GM23338 (cell line): ENCODE data around the gene CPLX1. TPM values are rescaled to one million over a fixed set of nuclear protein-coding genes. Genes with fewer than 3 reads are reported as not detected.

Experiments used
- ATAC-seq: fragments of 200-7000 bp; cut with Tn5 transposase; 3 replicates; pipeline ENCODE4 v1.9.1; 2020
- DNase-seq: peaks from one replicate; pipeline ENCODE4 v3.0.0-alpha.2; 2015; ENCODE audit warnings: low spot score
- H2AFZ ChIP-seq: fragments of 200-600 bp; sonication (generic); 2 replicates; pipeline ENCODE4 v1.8.0; 2016; ENCODE audit warnings: antibody characterized with exemption, mild to moderate bottlenecking, moderate library complexity
- H3F3A ChIP-seq: fragments of 200-600 bp; sonication (generic); replicated peaks from 2 replicates; pipeline ENCODE4 v1.8.0; 2017; ENCODE audit warnings: antibody characterized with exemption, mixed run types, low read depth
- H3K27ac ChIP-seq: fragments of 200-600 bp; sonication (generic); 2 replicates; pipeline ENCODE4 v1.6.1; 2016; ENCODE audit warnings: low read depth
- H3K27me3 ChIP-seq: fragments of 200-600 bp; sonication (generic); 2 replicates; pipeline ENCODE4 v1.8.0; 2016; ENCODE audit warnings: mild to moderate bottlenecking, mixed run types, moderate library complexity; ENCODE audit not compliant: insufficient read depth
- H3K36me3 ChIP-seq: fragments of 200-600 bp; sonication (generic); 2 replicates; pipeline ENCODE4 v1.8.0; 2016; ENCODE audit warnings: mild to moderate bottlenecking; ENCODE audit not compliant: insufficient read depth
- H3K4me1 ChIP-seq: fragments of 200-600 bp; sonication (generic); 2 replicates; pipeline ENCODE4 v1.8.0; 2016; ENCODE audit warnings: mild to moderate bottlenecking, moderate library complexity; ENCODE audit not compliant: insufficient read depth
- H3K4me2 ChIP-seq: fragments of 200-600 bp; sonication (generic); 2 replicates; pipeline ENCODE4 v1.7.1; 2017; ENCODE audit warnings: mixed run types
- H3K4me3 ChIP-seq: fragments of 200-600 bp; sonication (generic); 2 replicates; pipeline ENCODE4 v1.6.1; 2016; ENCODE audit warnings: mixed run types
- H3K79me2 ChIP-seq: fragments of 200-600 bp; sonication (generic); replicated peaks from 2 replicates; pipeline ENCODE4 v1.8.0; 2017; ENCODE audit warnings: mild to moderate bottlenecking; ENCODE audit not compliant: insufficient read depth
- H3K9me2 ChIP-seq: fragments of 200-600 bp; sonication (generic); 2 replicates; pipeline ENCODE4 v1.8.0; 2017; ENCODE audit not compliant: insufficient read depth
- H4K20me1 ChIP-seq: fragments of 200-600 bp; sonication (generic); replicated peaks from 2 replicates; pipeline ENCODE4 v1.8.0; 2017; ENCODE audit warnings: mild to moderate bottlenecking; ENCODE audit not compliant: insufficient read depth
- H3K27ac Mint-ChIP-seq: 2 replicates; pipeline ENCODE4 v1.8.0; 2020; ENCODE audit warnings: inconsistent platforms, mild to moderate bottlenecking, moderate library complexity, mixed read lengths
- H3K27me3 Mint-ChIP-seq: 3 replicates; pipeline ENCODE4 v1.8.0; 2022; ENCODE audit warnings: low read depth, mild to moderate bottlenecking, moderate library complexity, mixed read lengths, inconsistent platforms; ENCODE audit not compliant: insufficient read depth, poor library complexity
- H3K36me3 Mint-ChIP-seq: 3 replicates; pipeline ENCODE4 v1.8.0; 2021; ENCODE audit warnings: low read depth, mild to moderate bottlenecking, inconsistent platforms, moderate library complexity, mixed read lengths
- H3K4me1 Mint-ChIP-seq: 3 replicates; pipeline ENCODE4 v1.8.0; 2020; ENCODE audit warnings: mild to moderate bottlenecking, inconsistent platforms, mixed read lengths
- H3K4me3 Mint-ChIP-seq: 3 replicates; pipeline ENCODE4 v1.8.0; 2021; ENCODE audit warnings: moderate library complexity, mild to moderate bottlenecking, inconsistent platforms, mixed read lengths
- H3K9me3 Mint-ChIP-seq: 3 replicates; pipeline ENCODE4 v1.8.0; 2020; ENCODE audit warnings: moderate library complexity, mild to moderate bottlenecking, inconsistent platforms, mixed read lengths
- EZH2 ChIP-seq: fragments of 200-600 bp; sonication (generic); IDR thresholded peaks from one replicate; pipeline ENCODE4 v1.8.0; 2017; ENCODE audit warnings: antibody characterized with exemption, mild to moderate bottlenecking, low read depth; ENCODE audit not compliant: unreplicated experiment
- EZH2phosphoT487 ChIP-seq: fragments of 200-600 bp; sonication (generic); IDR thresholded peaks from one replicate; pipeline ENCODE4 v1.8.1; 2018; ENCODE audit warnings: antibody characterized with exemption; ENCODE audit not compliant: unreplicated experiment
- JUNB ChIP-seq: IDR thresholded peaks from one replicate; pipeline ENCODE4 v1.6.1; 2016; ENCODE audit warnings: antibody characterized with exemption; ENCODE audit not compliant: unreplicated experiment
- NANOG ChIP-seq: IDR thresholded peaks from 2 replicates; pipeline ENCODE4 v1.6.1; 2016; ENCODE audit warnings: antibody characterized with exemption, borderline replicate concordance
- POLR2AphosphoS5 ChIP-seq: IDR thresholded peaks from 2 replicates; pipeline ENCODE4 v1.6.1; 2016; ENCODE audit warnings: antibody characterized with exemption, low read depth
- STAT1 ChIP-seq: IDR thresholded peaks from one replicate; pipeline ENCODE4 v1.6.1; 2016; ENCODE audit warnings: antibody characterized with exemption; ENCODE audit not compliant: unreplicated experiment
- ZNF114 ChIP-seq: fragments of 250-450 bp; sonication (Bioruptor Pico); IDR thresholded peaks from 2 replicates; pipeline ENCODE4 v1.5.0; 2020; ENCODE audit warnings: mild to moderate bottlenecking, moderate library complexity
- ZNF331 ChIP-seq: fragments of 250-450 bp; sonication (Bioruptor Pico); IDR thresholded peaks from 2 replicates; pipeline ENCODE4 v1.5.0; 2020; ENCODE audit warnings: low read depth, mild to moderate bottlenecking, moderate library complexity
- polyA plus RNA-seq: library from polyadenylated mRNA; unstranded; fragments of >200 nt; fragmentation: Nextera tagmentation; extraction: Ambion mirVana; gene quantifications from 2 replicates; pipeline ENCODE4 v1.2.1, GENCODE V29; 2016
- total RNA-seq: library from RNA; depleted of rRNA; stranded (reverse); fragments of >200 nt; shearing (Covaris generic); gene quantifications from 2 replicates; pipeline ENCODE4 v1.2.3, GENCODE V29; 2014
- TF ChIP-seq, protein P1 (sequence below), 2 experiments: fragments of 200-600 bp in 1 of 2; sonication (generic) in 1 of 2; conservative IDR thresholded peaks; 2 replicates each; pipeline versions ENCODE4 v1.5.1 to v1.6.1; 2016 to 2017; ENCODE audit warnings: antibody characterized with exemption in 2 of 2, low read depth in 2 of 2, mild to moderate bottlenecking in 2 of 2, moderate library complexity in 1 of 2
- TF ChIP-seq, protein P2 (sequence below): IDR thresholded peaks from one replicate; pipeline ENCODE4 v1.6.1; 2018; ENCODE audit warnings: antibody characterized with exemption; ENCODE audit not compliant: unreplicated experiment
- TF ChIP-seq, protein P3 (sequence below): fragments of 250-450 bp; sonication (Bioruptor Pico); IDR thresholded peaks from 2 replicates; pipeline ENCODE4 v1.5.0; 2020; ENCODE audit warnings: mild to moderate bottlenecking, moderate library complexity

The CPLX1 gene
- total and polyA plus RNA-seq, 2 experiments from 2014 or later, result 0.86 to 0.97 TPM

DNA sequence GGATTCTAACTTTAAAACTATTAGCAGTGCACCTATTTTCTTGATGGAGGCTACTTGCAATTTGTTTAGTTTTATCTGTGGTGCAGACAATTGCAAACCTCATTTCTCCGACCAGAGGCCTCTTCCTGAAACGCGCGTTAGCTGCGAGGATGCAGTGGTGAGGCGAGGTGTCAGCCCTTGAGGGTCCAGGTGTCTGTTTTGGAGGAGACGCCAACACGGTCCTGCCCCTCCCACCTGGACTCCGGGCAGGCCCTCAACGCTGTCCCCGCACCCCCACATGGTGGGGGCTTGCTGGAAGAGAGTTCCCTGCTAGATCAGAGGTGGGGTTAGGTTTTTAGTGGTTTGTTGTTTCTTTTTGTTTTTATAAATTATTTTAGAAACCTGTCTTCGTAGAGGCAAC lies 85.9 kb downstream of the CPLX1 start:
- no peak overlapping the region for H3K27ac ChIP-seq
- DNase-seq, result no peak
- H3F3A ChIP-seq, result no peaks in the 10 kb centered on the region; the same call in 1 of the 2 replicates
- no peaks in the 10 kb centered on the region for H3K4me1 ChIP-seq
- H3K79me2 ChIP-seq, result no peaks in the 10 kb centered on the region
- H3K27me3 ChIP-seq, result no peaks in the 10 kb centered on the region
- H2AFZ ChIP-seq, result no peak overlapping the region
- H3K9me2 ChIP-seq, result no peaks in the 10 kb centered on the region
- no peak overlapping the region for H3K4me2 ChIP-seq
- peaks cover 10% of the 10 kb centered on the region; the same call in 1 of the 2 replicates for H3K36me3 ChIP-seq
- Mint-ChIP-seq H3K36me3 (peaks cover 41% of the 10 kb centered on the region), H3K27ac (no peak overlapping the region), H3K27me3 (peaks cover 23% of the 10 kb centered on the region), H3K4me1 (no peaks in the 10 kb centered on the region; the same call in 2 of the 3 replicates), H3K4me3 (no peak overlapping the region), H3K9me3 (peaks cover 7% of the 10 kb centered on the region; the same call in 1 of the 3 replicates)
- TF ChIP-seq STAT1, result no peak
- no peak for TF ChIP-seq JUNB
- TF ChIP-seq, protein P1, sequence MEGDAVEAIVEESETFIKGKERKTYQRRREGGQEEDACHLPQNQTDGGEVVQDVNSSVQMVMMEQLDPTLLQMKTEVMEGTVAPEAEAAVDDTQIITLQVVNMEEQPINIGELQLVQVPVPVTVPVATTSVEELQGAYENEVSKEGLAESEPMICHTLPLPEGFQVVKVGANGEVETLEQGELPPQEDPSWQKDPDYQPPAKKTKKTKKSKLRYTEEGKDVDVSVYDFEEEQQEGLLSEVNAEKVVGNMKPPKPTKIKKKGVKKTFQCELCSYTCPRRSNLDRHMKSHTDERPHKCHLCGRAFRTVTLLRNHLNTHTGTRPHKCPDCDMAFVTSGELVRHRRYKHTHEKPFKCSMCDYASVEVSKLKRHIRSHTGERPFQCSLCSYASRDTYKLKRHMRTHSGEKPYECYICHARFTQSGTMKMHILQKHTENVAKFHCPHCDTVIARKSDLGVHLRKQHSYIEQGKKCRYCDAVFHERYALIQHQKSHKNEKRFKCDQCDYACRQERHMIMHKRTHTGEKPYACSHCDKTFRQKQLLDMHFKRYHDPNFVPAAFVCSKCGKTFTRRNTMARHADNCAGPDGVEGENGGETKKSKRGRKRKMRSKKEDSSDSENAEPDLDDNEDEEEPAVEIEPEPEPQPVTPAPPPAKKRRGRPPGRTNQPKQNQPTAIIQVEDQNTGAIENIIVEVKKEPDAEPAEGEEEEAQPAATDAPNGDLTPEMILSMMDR (conservative IDR thresholded peaks at IDR 0.05; ENCODE audit: low read depth in 2 of 2), result no peak
- H4K20me1 ChIP-seq, result peaks cover 4% of the 10 kb centered on the region; the same call in 1 of the 2 replicates
- no peak overlapping the region for H3K4me3 ChIP-seq
- no peak for ATAC-seq

DNA sequence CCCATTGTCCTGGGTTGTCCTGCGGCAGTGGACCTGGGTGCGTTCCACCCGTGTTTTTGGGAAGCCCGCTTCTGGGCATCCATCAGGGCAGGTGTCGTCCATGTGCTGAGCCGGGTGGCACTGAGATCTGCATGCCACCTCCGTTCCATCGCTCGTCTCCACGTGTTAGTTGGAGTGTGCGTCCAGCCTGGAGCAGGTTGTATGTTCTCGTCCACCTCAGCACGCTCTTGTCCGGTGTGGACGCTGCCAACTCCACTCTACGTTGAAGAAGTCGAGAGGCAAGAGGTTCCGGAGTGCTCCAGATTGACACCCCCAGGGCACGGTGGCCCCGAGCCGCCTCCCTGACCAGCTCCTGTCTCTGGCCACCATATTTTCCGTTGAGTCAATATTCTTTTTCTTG lies 86.4 kb downstream of the CPLX1 start:
- Histone ChIP-seq H3K79me2 (no peaks in the 10 kb centered on the region), H3K4me1 (no peaks in the 10 kb centered on the region), H3K4me3 (no peak overlapping the region), H3K27ac (no peak overlapping the region), H4K20me1 (peaks cover 4% of the 10 kb centered on the region; the same call in 1 of the 2 replicates), H3K9me2 (no peaks in the 10 kb centered on the region), H3K36me3 (peaks cover 14% of the 10 kb centered on the region; the same call in 1 of the 2 replicates), H3F3A (no peaks in the 10 kb centered on the region; the same call in 1 of the 2 replicates), H2AFZ (no peak overlapping the region), H3K4me2 (no peak overlapping the region), H3K27me3 (no peaks in the 10 kb centered on the region)
- Mint-ChIP-seq H3K9me3 (peaks cover 7% of the 10 kb centered on the region; the same call in 1 of the 3 replicates), H3K27ac (no peak overlapping the region), H3K4me3 (no peak overlapping the region), H3K4me1 (no peaks in the 10 kb centered on the region; the same call in 2 of the 3 replicates), H3K36me3 (peaks cover 45% of the 10 kb centered on the region), H3K27me3 (peaks cover 23% of the 10 kb centered on the region)
- ATAC-seq, result no peak
- no peak for DNase-seq
- TF ChIP-seq JUNB (no peak), EZH2 (no peak), POLR2AphosphoS5 (no peak), ZNF114 (no peak), ZNF331 (CRISPR knock-in tag) (no peak), NANOG (no peak), EZH2phosphoT487 (no peak), STAT1 (no peak)
- TF ChIP-seq, protein P2, sequence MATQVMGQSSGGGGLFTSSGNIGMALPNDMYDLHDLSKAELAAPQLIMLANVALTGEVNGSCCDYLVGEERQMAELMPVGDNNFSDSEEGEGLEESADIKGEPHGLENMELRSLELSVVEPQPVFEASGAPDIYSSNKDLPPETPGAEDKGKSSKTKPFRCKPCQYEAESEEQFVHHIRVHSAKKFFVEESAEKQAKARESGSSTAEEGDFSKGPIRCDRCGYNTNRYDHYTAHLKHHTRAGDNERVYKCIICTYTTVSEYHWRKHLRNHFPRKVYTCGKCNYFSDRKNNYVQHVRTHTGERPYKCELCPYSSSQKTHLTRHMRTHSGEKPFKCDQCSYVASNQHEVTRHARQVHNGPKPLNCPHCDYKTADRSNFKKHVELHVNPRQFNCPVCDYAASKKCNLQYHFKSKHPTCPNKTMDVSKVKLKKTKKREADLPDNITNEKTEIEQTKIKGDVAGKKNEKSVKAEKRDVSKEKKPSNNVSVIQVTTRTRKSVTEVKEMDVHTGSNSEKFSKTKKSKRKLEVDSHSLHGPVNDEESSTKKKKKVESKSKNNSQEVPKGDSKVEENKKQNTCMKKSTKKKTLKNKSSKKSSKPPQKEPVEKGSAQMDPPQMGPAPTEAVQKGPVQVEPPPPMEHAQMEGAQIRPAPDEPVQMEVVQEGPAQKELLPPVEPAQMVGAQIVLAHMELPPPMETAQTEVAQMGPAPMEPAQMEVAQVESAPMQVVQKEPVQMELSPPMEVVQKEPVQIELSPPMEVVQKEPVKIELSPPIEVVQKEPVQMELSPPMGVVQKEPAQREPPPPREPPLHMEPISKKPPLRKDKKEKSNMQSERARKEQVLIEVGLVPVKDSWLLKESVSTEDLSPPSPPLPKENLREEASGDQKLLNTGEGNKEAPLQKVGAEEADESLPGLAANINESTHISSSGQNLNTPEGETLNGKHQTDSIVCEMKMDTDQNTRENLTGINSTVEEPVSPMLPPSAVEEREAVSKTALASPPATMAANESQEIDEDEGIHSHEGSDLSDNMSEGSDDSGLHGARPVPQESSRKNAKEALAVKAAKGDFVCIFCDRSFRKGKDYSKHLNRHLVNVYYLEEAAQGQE, result no peak
- TF ChIP-seq, protein P3, sequence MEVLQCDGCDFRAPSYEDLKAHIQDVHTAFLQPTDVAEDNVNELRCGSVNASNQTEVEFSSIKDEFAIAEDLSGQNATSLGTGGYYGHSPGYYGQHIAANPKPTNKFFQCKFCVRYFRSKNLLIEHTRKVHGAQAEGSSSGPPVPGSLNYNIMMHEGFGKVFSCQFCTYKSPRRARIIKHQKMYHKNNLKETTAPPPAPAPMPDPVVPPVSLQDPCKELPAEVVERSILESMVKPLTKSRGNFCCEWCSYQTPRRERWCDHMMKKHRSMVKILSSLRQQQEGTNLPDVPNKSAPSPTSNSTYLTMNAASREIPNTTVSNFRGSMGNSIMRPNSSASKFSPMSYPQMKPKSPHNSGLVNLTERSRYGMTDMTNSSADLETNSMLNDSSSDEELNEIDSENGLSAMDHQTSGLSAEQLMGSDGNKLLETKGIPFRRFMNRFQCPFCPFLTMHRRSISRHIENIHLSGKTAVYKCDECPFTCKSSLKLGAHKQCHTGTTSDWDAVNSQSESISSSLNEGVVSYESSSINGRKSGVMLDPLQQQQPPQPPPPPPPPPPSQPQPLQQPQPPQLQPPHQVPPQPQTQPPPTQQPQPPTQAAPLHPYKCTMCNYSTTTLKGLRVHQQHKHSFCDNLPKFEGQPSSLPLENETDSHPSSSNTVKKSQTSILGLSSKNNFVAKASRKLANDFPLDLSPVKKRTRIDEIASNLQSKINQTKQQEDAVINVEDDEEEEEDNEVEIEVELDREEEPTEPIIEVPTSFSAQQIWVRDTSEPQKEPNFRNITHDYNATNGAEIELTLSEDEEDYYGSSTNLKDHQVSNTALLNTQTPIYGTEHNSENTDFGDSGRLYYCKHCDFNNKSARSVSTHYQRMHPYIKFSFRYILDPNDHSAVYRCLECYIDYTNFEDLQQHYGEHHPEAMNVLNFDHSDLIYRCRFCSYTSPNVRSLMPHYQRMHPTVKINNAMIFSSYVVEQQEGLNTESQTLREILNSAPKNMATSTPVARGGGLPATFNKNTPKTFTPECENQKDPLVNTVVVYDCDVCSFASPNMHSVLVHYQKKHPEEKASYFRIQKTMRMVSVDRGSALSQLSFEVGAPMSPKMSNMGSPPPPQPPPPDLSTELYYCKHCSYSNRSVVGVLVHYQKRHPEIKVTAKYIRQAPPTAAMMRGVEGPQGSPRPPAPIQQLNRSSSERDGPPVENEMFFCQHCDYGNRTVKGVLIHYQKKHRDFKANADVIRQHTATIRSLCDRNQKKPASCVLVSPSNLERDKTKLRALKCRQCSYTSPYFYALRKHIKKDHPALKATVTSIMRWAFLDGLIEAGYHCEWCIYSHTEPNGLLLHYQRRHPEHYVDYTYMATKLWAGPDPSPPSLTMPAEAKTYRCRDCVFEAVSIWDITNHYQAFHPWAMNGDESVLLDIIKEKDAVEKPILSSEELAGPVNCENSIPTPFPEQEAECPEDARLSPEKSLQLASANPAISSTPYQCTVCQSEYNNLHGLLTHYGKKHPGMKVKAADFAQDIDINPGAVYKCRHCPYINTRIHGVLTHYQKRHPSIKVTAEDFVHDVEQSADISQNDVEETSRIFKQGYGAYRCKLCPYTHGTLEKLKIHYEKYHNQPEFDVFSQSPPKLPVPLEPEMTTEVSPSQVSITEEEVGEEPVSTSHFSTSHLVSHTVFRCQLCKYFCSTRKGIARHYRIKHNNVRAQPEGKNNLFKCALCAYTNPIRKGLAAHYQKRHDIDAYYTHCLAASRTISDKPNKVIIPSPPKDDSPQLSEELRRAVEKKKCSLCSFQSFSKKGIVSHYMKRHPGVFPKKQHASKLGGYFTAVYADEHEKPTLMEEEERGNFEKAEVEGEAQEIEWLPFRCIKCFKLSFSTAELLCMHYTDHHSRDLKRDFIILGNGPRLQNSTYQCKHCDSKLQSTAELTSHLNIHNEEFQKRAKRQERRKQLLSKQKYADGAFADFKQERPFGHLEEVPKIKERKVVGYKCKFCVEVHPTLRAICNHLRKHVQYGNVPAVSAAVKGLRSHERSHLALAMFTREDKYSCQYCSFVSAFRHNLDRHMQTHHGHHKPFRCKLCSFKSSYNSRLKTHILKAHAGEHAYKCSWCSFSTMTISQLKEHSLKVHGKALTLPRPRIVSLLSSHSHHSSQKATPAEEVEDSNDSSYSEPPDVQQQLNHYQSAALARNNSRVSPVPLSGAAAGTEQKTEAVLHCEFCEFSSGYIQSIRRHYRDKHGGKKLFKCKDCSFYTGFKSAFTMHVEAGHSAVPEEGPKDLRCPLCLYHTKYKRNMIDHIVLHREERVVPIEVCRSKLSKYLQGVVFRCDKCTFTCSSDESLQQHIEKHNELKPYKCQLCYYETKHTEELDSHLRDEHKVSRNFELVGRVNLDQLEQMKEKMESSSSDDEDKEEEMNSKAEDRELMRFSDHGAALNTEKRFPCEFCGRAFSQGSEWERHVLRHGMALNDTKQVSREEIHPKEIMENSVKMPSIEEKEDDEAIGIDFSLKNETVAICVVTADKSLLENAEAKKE (CRISPR knock-in tag), result no peak
